Bronchial epithelial cell (primary cell): ENCODE data around the gene CDRT15L2. TPM values are rescaled to one million over a fixed set of nuclear protein-coding genes. Genes with fewer than 3 reads are reported as not detected.
A peak's percentile ranks its signal among the peaks of the same experiment; 100 is the strongest.
"Not testable (repeated sequence)": the region's sequence is repeated elsewhere in the genome, so short reads cannot be mapped to it uniquely, and the experiment has no call there.

Experiments used
- DNase-seq: peaks from one replicate; pipeline ENCODE4 v3.0.0-alpha.2; 2010; ENCODE audit warnings: low read depth
- FAIRE-seq: peaks from 2 replicates; lab custom pipeline; 2011; peaks lifted over from hg19 to GRCh38; lab: Jason Lieb, UNC
- H3K27me3 ChIP-seq: 2 replicates; pipeline ENCODE4 v1.5.1; 2011; ENCODE audit warnings: low read length; ENCODE audit not compliant: control insufficient read depth, insufficient read depth
- H3K36me3 ChIP-seq: 2 replicates; pipeline ENCODE4 v1.5.1; 2011; ENCODE audit warnings: low read length; ENCODE audit not compliant: control insufficient read depth, insufficient read depth
- H3K4me3 ChIP-seq: 2 replicates; pipeline ENCODE4 v1.5.1; 2011; ENCODE audit warnings: mild to moderate bottlenecking, low read depth, low read length, control low read depth
- CTCF ChIP-seq: IDR thresholded peaks from 2 replicates; pipeline ENCODE4 v1.5.1; 2011; ENCODE audit warnings: mild to moderate bottlenecking, moderate library complexity, low read length, control low read depth, inconsistent platforms; ENCODE audit not compliant: insufficient read depth, severe bottlenecking
- total RNA-seq: library from RNA; depleted of rRNA; stranded (reverse); fragments of >200 nt; gene quantifications from 2 replicates; pipeline ENCODE4 v1.2.1, GENCODE V29; 2014

Gene CDRT15L2
- total RNA-seq, 1 donor from 2014 or later, result not detected

GRCh38 chr17:20558096-20558495, 21.4 kb upstream of the CDRT15L2 start:
- FAIRE-seq, DNase-seq, H3K27me3 ChIP-seq, H3K36me3 ChIP-seq, H3K4me3 ChIP-seq: not testable (repeated sequence)

GRCh38 chr17:20559018-20559417, 20.5 kb upstream of the CDRT15L2 start:
- H3K4me3 ChIP-seq, H3K27me3 ChIP-seq, FAIRE-seq, DNase-seq, H3K36me3 ChIP-seq: not testable (repeated sequence)

- Histone ChIP-seq H3K27me3 (peaks cover 1% of the 10 kb centered on the region), H3K4me3 (no peak overlapping the region), H3K36me3 (no peaks in the 10 kb centered on the region)
- no peak for TF ChIP-seq CTCF
- DNase-seq, result no peak
- no peak for FAIRE-seq
Measured at GRCh38 chr17:20562587-20562986, 16.9 kb upstream of the CDRT15L2 start.

GRCh38 chr17:20565245-20565644, 14.3 kb upstream of the CDRT15L2 start:
- H3K36me3 ChIP-seq, DNase-seq, H3K4me3 ChIP-seq, FAIRE-seq, H3K27me3 ChIP-seq: not testable (repeated sequence)

- Histone ChIP-seq H3K4me3 (no peak overlapping the region), H3K36me3 (no peaks in the 10 kb centered on the region), H3K27me3 (peaks cover 1% of the 10 kb centered on the region)
- peak; percentile 23 for FAIRE-seq
- no peak for TF ChIP-seq CTCF
- no peak for DNase-seq
Measured at GRCh38 chr17:20565711-20566110, 13.8 kb upstream of the CDRT15L2 start.

GRCh38 chr17:20566736-20567135, 12.8 kb upstream of the CDRT15L2 start:
- H3K4me3 ChIP-seq, FAIRE-seq, H3K27me3 ChIP-seq, DNase-seq, H3K36me3 ChIP-seq: not testable (repeated sequence)

GRCh38 chr17:20567421-20567820, 12.1 kb upstream of the CDRT15L2 start:
- DNase-seq, H3K36me3 ChIP-seq, H3K4me3 ChIP-seq, FAIRE-seq, H3K27me3 ChIP-seq: not testable (repeated sequence)

- H3K4me3 ChIP-seq, H3K27me3 ChIP-seq, DNase-seq, H3K36me3 ChIP-seq: not testable (repeated sequence)
- peak; percentile 13 for FAIRE-seq
Measured at GRCh38 chr17:20568604-20569003, 10.9 kb upstream of the CDRT15L2 start.

- H3K36me3 ChIP-seq, FAIRE-seq, H3K27me3 ChIP-seq, H3K4me3 ChIP-seq, DNase-seq: not testable (repeated sequence)
Measured at GRCh38 chr17:20571653-20572052, 7.9 kb upstream of the CDRT15L2 start.

- not testable (repeated sequence) for FAIRE-seq, H3K27me3 ChIP-seq
Measured at GRCh38 chr17:20573216-20573615, 6.3 kb upstream of the CDRT15L2 start.

GRCh38 chr17:20575071-20575470, 4.5 kb upstream of the CDRT15L2 start:
- H3K36me3 ChIP-seq, H3K4me3 ChIP-seq, H3K27me3 ChIP-seq, FAIRE-seq: not testable (repeated sequence)
- DNase-seq, result peak; percentile 5

More at GRCh38 chr17:20573216-20573615, 6.3 kb upstream of the CDRT15L2 start:
- H3K4me3 ChIP-seq, H3K36me3 ChIP-seq, DNase-seq: not testable (repeated sequence)

GRCh38 chr17:20583891-20584577, 4.5 kb downstream of the CDRT15L2 start:
- FAIRE-seq, DNase-seq, H3K4me3 ChIP-seq, H3K36me3 ChIP-seq, H3K27me3 ChIP-seq: not testable (repeated sequence)
